HG02973 (cell line): ENCODE results near the gene BPIFB6.
"Not testable (repeated sequence)": the region's sequence is repeated elsewhere in the genome, so short reads cannot be mapped to it uniquely, and the experiment has no call there.

Experiments used
- ATAC-seq: cut with Tn5 transposase; IDR thresholded peaks from one replicate; pipeline ENCODE4 v1.9.1; 2021; ENCODE audit warnings: moderate library complexity; ENCODE audit not compliant: unreplicated experiment

Gene BPIFB6

GRCh38 chr20:33027769-33028751 lies 3.4 kb upstream of the BPIFB6 start:
- no peak for ATAC-seq

GRCh38 chr20:33028875-33029274 lies 2.6 kb upstream of the BPIFB6 start:
- ATAC-seq, result no peak

- no peak for ATAC-seq
Observed at GRCh38 chr20:33030076-33030475, 1.4 kb upstream of the BPIFB6 start.

GRCh38 chr20:33030569-33030968 lies 879 bp upstream of the BPIFB6 start:
- ATAC-seq, result no peak

GRCh38 chr20:33032555-33032954 lies 1.1 kb downstream of the BPIFB6 start:
- no peak for ATAC-seq

- no peak for ATAC-seq
Observed at GRCh38 chr20:33033381-33033780, 1.9 kb downstream of the BPIFB6 start.

GRCh38 chr20:33034115-33034514 lies 2.7 kb downstream of the BPIFB6 start:
- ATAC-seq, result no peak

- ATAC-seq, result no peak
Observed at GRCh38 chr20:33034901-33035492, 3.5 kb downstream of the BPIFB6 start.

GRCh38 chr20:33037456-33037855 lies 6.0 kb downstream of the BPIFB6 start:
- ATAC-seq, result no peak

- no peak for ATAC-seq
Observed at GRCh38 chr20:33038243-33038642, 6.8 kb downstream of the BPIFB6 start.

- ATAC-seq, result no peak
Observed at GRCh38 chr20:33042430-33042829, 11.0 kb downstream of the BPIFB6 start.

- ATAC-seq, result no peak
Observed at GRCh38 chr20:33042983-33043730, 11.7 kb downstream of the BPIFB6 start.

GRCh38 chr20:33043731-33044181 lies 12.3 kb downstream of the BPIFB6 start:
- ATAC-seq, result no peak

- not testable (repeated sequence) for ATAC-seq
Observed at GRCh38 chr20:33045129-33045721, 13.8 kb downstream of the BPIFB6 start.

- no peak for ATAC-seq
Observed at GRCh38 chr20:33046412-33046811, 15.0 kb downstream of the BPIFB6 start.

GRCh38 chr20:33051333-33051732 lies 19.9 kb downstream of the BPIFB6 start:
- no peak for ATAC-seq

- no peak for ATAC-seq
Observed at GRCh38 chr20:33053291-33054106, 22.1 kb downstream of the BPIFB6 start, which contains the start of gene BPIFB3. BPIFB3 (plus strand) TSS chr20:33053903; CDS start chr20:33055436, 1,533 bp downstream.

- ATAC-seq, result no peak
Observed at GRCh38 chr20:33054381-33054780, 22.9 kb downstream of the BPIFB6 start.

- ATAC-seq, result no peak
Observed at GRCh38 chr20:33054791-33055190, 23.3 kb downstream of the BPIFB6 start.

GRCh38 chr20:33059136-33059535 lies 27.7 kb downstream of the BPIFB6 start:
- no peak for ATAC-seq
